ENCODE results near the gene KLHL13.
"Not testable (repeated sequence)": the region's sequence is repeated elsewhere in the genome, so short reads cannot be mapped to it uniquely, and the experiment has no call there.

KLHL13 gene, protein sequence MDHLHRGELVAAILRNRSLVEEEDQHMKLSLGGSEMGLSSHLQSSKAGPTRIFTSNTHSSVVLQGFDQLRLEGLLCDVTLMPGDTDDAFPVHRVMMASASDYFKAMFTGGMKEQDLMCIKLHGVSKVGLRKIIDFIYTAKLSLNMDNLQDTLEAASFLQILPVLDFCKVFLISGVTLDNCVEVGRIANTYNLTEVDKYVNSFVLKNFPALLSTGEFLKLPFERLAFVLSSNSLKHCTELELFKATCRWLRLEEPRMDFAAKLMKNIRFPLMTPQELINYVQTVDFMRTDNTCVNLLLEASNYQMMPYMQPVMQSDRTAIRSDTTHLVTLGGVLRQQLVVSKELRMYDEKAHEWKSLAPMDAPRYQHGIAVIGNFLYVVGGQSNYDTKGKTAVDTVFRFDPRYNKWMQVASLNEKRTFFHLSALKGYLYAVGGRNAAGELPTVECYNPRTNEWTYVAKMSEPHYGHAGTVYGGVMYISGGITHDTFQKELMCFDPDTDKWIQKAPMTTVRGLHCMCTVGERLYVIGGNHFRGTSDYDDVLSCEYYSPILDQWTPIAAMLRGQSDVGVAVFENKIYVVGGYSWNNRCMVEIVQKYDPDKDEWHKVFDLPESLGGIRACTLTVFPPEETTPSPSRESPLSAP

DNA sequence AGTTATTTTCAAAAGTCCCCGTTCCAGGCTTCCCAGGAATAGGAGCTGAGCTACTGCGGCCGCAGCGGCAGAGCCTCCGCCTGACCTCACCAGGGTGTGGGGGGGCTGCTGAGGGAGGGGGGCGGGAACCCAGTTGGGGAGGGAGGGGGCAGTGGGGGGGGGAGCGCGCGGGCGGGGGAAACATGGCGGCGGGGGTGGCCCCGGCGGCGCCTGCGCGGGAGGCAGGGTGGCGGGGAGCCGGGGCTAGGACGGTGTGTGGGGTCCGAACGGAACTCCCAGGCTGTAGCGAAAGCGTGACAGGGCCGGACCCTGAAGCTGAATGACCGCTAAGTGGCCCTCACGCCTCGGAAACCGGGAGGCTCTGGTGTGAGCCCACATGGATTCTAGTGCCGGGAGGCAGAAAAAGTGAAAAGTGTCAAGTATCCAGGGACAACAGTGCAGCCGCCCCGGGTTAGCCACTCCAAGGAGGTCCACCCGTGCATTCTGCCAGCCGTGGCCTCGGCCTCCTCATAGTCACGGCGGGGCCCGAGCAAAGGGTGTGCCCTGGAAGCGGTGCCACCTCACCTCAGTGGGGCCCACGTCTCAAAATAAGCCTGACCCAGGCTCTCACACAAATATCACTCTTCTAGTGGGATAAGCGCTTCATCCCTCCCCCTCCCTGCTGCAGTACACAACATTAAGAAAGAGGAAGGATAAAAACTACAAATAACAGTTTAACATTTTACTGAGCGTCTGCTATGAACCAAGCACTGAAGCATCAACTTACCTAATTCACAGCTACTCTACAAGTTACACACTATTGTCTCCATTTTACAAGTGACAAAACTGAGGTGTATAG lies at the start of gene KLHL13:
KLHL13 (minus strand) TSS at position 98 of the 838 bp plus-strand sequence. CDS start 88,337 bp downstream, outside the sequence.
- peak in 12 of 14 donors; percentile 5 to 54 (median 26) for DNase-seq

DNA sequence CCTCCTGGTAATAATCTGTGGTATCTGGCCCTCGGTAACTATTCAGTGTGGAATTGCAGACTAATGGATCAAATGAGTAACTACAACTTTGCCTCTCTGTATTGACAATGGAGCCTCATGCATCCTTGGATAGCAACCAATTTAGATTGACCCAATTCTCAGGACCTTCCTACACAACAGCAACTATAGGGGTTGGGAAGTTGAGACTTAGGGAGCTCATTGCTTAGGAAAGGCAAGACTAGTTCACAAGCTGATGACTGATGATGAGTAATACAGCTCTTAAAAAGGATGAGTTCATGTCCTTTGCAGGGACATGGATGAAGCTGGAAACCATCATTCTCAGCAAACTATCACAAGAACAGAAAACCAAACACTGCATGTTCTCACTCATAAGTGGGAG lies 47.5 kb upstream of the KLHL13 start:
- DNase-seq, result no peak

DNA sequence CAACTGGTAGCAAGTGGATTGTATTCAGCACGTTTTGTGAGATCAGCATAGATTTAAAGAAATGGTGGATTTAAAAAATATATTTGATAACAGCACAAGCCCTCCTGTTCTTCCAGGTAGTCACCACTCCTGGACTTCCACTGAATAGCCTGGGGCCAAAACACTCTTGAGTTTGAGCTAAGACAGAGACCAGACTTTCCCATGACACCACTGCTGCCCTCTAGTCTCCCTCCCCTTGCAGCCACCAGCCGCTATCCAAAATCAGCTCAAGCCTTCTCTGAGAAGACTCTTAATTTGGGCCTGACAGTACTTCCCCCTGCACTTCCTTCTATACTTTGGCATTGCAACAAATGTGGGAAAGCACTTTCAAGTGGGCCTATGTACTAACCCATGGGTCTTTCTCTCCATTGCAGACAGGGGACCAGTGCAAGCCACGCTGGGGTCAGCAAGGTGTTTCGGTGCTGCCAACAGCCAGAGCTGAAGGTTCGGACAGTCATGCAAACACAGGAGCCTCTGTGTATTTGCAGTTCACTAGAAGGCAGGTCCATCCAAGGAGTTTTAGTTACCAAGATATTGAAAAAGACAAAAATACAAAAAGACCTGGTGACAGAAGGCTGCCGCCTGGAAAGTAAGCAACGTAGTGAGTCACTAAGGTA lies 40.5 kb upstream of the KLHL13 start:
- DNase-seq, result no peak

DNA sequence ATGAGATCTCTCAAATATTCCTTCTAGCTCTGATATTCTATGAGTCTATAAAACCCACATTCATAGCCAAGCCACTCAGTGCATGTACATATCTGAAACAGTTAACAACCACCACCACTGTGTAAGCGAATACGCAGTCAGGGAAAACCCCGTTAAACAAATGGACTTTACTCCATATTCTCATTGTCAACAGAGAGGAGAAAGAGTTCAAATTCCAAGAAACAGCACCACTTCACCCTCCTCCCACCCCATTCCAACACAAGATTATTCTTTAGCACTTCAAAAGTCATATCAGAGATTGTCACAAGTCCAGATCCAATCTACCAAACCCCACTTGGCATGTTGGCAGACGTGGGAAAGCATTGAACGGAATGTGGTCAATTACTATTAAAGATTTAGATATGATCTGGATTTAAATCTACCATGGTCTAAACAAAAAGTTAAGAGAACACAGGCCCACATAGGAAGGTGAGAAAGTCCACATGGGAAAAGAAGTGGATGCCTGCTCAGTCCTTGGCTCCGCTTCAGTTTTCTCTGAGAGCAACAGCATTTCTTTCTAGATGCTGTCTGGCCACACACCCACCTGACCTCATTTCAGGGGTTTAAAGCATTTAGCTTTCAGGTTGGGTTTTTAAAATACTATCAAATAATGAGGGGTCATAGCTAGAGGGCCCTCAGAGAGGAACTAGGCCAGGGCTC lies 39.8 kb upstream of the KLHL13 start:
- DNase-seq, result no peak

DNA sequence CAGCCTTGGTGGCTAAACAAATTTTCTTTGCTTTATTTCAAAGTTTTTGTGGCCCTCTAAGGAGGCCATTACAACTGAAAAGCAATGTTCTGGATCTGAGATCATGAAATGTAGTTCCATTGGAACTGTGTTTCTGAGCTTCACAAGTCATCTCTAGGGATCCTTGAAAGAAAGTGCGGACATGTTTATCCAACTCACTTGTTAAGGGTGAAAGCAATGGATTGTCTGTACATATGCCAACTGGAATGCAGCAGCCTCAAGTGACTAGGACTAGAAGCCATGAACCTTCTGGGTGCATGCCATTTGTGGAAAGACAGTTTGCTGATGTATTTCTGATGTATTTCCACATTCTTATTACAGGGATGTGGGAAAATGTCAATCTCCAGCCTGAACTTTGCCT lies 36.7 kb upstream of the KLHL13 start:
- DNase-seq, result no peak

DNA sequence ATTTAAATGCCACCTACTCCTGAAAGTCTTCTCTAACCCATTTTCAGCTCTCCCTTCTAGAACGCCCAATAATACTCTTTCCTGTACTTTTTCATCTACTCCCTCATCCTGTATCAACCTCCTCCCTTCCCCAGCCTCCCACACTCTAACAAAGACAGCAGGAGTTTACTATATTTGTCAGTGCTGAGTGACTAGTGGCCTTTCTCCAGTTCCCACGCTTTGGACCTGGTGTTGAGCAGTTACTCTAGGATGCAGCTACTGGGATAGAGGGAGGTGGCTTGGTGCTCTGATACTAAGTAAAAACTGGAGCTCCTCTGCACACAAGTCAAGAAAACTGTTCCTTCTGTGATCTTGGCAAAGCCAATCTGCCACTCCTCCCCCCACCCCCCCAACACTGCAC lies 36.1 kb upstream of the KLHL13 start:
- no peak for DNase-seq

DNA sequence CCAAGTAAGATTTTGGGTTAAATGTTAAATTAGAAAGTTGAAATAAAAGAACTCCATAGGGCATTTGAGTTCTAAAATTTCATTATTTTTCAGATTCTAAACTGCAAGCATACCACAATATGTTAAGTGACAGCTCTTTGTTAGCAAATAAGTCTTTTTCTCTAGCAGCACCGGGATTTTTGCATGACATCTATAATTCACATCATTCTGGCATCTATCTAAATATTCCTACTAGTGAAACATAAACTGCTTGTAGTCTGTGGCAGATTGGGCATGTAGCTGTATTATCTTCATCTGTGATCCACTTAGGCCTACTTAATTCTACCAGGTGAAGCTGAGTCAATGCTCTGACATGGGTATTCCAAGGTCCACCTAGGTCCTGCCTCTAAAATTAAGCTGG lies 32.1 kb upstream of the KLHL13 start:
- DNase-seq, result no peak

DNA sequence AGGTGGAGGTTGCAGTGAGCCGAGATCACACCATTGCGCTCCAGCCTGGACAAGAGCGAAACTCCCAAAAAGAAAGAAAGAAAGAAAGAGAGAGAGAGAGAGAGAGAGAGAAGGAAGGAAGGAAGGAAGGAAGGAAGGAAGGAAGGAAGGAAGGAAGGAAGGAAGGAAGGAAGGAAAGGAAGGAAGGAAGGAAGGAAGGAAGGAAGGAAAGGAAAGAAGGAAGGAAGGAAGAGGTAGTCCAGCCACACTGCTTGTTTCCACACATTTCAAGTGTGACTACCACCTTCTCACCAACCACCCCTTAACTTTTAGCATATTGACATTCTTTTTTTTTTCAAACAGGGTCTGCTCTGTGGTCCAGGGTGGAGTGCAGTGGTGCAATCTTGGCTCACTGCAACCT lies 31.2 kb upstream of the KLHL13 start:
- not testable (repeated sequence) for DNase-seq

DNA sequence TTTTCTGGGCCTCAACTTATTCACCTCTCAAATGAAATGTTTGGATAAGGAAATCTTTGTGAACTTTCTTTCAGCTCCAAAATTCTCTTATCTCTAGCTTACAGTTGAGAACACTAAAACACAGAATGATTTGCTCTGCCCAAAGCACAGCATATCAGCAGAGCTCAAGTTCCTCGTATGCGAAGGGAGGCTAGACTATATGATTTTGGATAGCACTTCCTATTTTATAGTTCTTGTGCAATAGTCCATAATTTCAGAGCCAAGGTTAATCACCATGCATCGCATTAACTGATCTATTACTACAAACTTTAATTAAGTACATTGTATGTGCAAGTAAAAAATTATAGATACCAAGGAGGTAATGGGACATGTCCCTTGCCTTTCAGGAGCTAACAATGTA lies 27.0 kb upstream of the KLHL13 start:
- no peak for DNase-seq

DNA sequence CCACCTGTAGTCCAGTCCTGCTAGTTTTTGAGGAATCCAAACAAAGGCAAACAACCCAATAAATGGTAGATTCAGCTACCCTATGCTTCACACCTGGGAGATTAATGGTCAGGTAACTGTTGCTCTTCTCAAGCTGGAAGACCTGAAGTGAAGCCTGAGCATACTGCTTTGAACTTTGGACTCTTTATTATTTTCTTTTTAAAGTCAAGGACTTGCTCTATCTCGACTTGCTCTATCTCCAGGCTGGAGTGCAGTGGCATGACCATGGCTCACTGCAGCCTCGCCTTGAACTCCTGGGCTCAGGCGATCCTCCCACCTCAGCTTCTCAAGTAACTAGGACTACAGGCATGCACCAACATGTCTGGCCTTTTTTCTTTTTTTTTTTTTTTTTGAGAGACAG lies 14.7 kb upstream of the KLHL13 start:
- no peak for DNase-seq

DNA sequence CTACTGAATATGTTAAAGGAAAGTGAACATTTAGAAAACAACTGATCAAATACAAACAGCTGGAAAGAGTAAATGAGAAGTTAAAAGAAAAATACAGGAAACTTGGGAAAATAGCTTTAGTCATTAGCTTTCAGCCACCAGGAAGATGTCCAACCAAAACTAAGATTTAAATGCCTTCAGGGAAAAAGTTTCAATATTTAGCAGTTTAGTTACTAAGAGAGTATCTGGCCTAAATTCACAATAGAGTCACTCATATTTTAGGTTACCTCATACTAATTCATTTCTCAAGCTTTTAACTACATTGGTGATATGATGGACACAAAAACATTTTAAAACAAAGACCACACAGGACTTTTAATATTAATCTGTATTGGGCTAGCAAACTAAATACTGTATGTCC lies 13.1 kb upstream of the KLHL13 start:
- no peak for DNase-seq

DNA sequence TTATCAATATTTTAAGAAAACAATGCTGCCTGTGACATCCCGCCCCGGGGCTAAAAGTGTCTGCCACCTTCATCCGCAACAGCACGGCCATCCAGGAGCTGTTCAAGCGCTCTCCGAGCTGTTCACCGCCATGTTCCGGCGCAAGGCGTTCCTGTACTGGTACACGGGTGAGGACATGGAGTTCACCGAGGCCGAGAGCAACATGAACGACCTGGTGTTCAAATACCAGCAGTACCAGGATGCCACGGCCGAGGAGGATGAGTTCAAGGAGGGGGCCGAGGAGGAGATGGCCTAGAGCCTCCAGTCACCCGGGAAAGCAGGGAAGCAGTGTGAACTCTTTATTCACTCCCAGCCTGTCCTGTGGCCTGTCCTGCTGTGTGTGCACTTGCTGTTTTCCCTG lies 12.1 kb upstream of the KLHL13 start:
- DNase-seq, result no peak

DNA sequence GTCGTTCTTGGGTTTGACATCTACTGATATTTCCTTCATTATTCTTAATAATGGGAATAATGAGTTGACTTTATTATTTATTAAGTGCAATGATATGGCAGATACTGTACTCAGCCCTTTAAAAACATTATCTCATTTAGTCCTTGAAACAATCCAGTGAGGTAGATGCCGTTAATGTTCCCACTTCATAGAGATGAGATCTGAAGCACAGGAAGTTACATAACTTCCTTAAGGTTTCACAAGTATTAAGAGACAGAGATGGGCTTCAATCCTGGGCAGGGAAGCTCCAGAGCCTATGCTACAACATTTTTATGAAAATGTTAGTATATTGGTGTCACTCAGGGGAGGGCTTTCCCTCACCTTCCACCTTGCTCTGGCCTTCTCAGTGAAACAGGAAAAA lies 9.7 kb upstream of the KLHL13 start:
- DNase-seq, result no peak

DNA sequence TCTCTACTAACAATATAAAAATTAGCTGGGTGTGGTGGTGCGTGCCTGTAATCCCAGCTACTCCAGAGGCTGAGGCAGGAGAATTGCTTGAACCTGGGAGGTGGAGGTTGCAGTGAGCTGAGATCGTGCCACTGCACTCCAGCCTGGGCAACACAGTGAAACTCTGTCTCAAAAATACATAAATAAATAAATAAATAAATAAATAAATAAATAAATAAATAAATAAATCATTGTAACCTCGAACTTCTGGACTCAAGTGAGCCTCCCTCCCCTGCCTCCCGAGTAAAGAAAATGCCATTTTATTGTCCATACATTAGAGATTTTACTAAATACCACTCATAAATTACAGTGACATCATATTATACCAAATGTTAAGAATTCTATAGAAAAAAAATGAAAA lies 7.6 kb upstream of the KLHL13 start:
- DNase-seq, result not testable (repeated sequence)

DNA sequence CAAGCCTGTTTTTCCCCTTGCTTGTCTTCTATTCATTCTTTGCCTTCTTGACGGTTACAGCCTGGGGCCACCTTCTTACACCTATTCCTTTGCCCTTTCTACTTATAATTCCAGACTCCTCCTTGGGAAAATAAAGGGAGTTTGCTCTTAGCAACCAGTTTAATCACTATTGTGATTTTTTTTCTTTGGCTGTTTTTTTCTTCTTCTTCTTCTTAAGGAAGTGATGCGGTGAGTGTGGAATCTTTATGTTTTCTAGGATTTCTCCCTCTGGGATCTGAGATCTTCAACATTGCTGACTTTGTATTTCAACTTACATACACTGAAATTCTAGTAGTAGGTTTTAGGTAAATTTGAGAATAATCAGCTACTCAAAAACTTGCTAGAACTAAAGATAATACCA lies 1.1 kb upstream of the KLHL13 start:
- DNase-seq, result no peak

DNA sequence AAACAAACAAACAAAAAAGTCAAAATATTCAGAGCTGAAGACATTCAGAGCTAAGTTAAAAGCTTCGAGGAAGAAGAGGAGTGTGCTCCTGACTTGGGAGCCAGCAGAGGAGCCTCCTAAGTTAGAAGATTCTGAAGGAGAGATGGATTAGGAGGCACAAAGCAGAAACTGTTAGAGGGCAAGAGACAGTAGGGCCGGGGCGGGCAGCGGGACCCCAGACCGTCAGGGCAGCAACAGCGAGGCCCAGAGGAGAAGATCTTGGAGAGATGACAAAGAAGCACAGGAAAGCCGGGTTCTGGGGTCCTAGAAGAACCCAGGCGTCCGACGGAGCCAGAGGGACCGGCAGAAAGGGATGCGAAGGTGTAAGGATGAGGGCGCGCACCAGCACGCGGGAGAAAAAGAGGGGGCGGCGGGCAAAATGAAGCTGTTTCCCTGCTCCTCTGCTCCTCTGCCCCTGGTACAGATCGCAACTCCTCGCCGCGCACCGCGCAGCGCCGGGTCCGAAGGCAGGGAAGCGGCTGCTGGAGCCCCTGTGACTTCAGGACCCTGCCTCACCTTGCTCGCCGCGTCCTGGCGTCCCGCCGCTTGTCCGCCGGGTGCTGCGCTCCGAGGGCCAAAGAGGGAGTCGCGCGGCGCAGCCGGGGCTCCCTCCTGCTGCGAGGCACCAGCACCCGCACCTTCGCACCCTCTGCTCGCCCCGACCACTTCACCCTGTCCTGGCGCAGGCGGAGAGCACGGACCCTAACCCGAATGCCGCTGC lies 477 bp downstream of the KLHL13 start:
- peak in 9 of 14 donors; percentile 8 to 54 (median 16) for DNase-seq

DNA sequence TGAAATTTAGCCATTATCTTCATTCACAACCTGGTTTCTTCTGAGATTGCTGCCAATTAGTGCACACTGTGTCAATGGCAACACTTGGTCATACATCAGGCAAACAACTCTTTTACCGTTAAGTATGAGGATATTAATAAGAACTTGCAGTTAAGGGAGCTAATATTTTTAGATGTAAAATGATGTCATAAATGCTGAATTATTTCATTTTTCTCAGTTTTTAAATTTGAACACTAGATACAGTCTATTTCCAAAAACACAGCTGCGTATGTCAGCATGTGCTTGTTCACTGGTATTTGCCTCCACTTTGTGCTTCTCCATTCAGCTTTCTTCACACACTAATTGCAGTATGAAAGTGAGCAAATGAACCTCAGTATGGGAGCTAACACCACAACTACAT lies 1.6 kb downstream of the KLHL13 start:
- no peak for DNase-seq

DNA sequence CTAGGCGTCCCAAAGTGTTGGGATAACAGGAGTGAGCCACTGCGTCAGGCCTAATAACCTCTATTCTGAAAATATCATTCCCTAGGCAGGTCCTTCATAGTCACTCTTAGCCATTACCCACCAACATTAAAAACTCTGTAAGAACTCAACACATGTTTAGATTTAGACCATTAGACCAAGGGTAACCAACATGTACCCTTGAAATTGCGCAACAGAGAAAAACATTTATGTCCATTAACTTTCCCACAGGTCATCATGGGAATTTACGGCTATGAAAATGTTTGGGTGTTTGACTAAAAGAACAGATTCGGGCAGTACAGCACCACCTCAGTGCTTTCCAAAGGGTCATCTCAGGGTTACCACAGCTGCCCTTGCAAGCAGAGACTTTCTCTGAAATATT lies 7.5 kb downstream of the KLHL13 start:
- no peak for DNase-seq

DNA sequence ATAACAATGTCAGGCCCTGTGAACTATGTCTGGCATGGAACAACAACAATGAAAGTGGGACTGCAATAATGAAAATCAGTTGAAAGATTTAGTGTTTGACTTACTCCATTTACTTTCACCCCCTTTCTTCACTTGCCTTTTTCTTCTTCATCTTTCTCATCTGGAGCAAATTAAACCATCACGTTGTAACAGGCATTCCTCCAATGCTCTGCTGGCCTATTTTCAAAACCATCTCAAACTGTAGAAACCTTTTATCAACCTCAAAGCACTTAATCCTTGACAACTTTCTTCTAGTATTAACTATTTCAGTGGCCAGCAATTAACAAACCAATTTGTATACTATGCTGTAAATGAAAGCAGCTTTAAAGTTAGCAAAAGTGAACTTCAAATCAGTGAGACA lies 8.3 kb downstream of the KLHL13 start:
- no peak for DNase-seq

DNA sequence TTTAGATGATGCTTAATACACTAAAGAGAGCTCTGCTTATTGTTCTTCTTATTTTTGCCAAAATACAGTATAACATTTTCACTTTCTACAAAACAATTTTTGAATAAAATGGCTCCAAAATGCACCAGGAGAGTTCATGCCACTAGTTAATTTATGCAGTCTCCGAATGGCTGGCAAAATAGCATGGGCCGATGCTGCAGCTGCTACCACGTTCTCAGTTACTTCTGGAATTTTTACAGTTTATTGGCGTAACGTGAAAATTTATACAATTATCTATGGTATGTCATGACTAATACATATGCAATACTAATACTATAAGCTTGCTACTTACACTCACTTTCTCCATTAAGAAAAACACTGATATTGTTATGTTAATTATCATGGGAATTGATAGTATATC lies 16.5 kb downstream of the KLHL13 start:
- DNase-seq, result no peak

DNA sequence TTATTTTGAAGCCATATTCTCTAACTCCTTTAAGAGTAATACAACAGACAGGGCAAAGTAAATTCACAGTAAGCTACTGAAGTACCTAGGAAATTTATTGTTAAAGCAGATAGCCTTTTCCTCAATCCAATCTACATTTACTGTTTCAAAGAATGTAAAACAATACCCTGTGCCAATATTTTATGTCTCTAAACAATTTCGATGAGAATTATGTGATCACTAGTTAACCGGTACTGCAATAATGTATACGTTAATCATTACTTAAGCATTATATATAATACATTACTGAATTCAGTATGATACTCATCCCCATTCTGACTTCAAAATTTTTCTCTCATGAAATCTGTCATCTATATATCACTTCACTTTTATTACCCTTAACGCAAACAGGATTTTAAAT lies 28.5 kb downstream of the KLHL13 start:
- DNase-seq, result no peak
